NCI-H524 (cell line): ENCODE results near the gene KRTAP3-3.
A peak's percentile ranks its signal among the peaks of the same experiment; 100 is the strongest.

Source experiments
- DNase-seq, 2 experiments: peaks; one replicate each; lab custom pipeline; 2025; lab: John Stamatoyannopoulos, UW

Gene KRTAP3-3

GRCh38 chr17:41004397-41004796 lies 10.4 kb upstream of the KRTAP3-3 start:
- no peak for DNase-seq

GRCh38 chr17:41003926-41004325 lies 10.0 kb upstream of the KRTAP3-3 start:
- no peak for DNase-seq

GRCh38 chr17:41002814-41003213 lies 8.8 kb upstream of the KRTAP3-3 start:
- DNase-seq = no peak

GRCh38 chr17:41001795-41002194 lies 7.8 kb upstream of the KRTAP3-3 start:
- DNase-seq = no peak

GRCh38 chr17:40999563-40999962 lies 5.6 kb upstream of the KRTAP3-3 start, which contains the start of gene KRTAP3-2:
TSS of gene KRTAP3-2 (minus strand) at chr17:40999906. CDS start at chr17:40999853, 53 bp downstream.
- DNase-seq = peak in 1 of 2 experiments; percentile 15

- no peak for DNase-seq
Observed at GRCh38 chr17:40997361-40997760, 3.4 kb upstream of the KRTAP3-3 start.

GRCh38 chr17:40996829-40997228 lies 2.9 kb upstream of the KRTAP3-3 start:
- DNase-seq = no peak

GRCh38 chr17:40995116-40995515 lies 1.2 kb upstream of the KRTAP3-3 start:
- no peak for DNase-seq

- no peak for DNase-seq
Observed at GRCh38 chr17:40993084-40993483, 880 bp downstream of the KRTAP3-3 start.

GRCh38 chr17:40992666-40993065 lies 1.3 kb downstream of the KRTAP3-3 start:
- no peak for DNase-seq

- DNase-seq = no peak
Observed at GRCh38 chr17:40986920-40987319, 7.0 kb downstream of the KRTAP3-3 start.

- no peak for DNase-seq
Observed at GRCh38 chr17:40984226-40984625, 9.7 kb downstream of the KRTAP3-3 start, which contains the start of gene KRT40. TSS of gene KRT40 (minus strand) at chr17:40984326. CDS start at chr17:40984273, 53 bp downstream.

GRCh38 chr17:40981115-40981514 lies 12.8 kb downstream of the KRTAP3-3 start:
- DNase-seq = no peak

GRCh38 chr17:40980596-40980995 lies 13.4 kb downstream of the KRTAP3-3 start:
- no peak for DNase-seq

- DNase-seq = no peak
Observed at GRCh38 chr17:40980117-40980516, 13.8 kb downstream of the KRTAP3-3 start.

- DNase-seq = no peak
Observed at GRCh38 chr17:40978575-40979151, 15.3 kb downstream of the KRTAP3-3 start.

- DNase-seq = no peak
Observed at GRCh38 chr17:40975516-40975915, 18.4 kb downstream of the KRTAP3-3 start.

- DNase-seq = no peak
Observed at GRCh38 chr17:40974366-40974765, 19.6 kb downstream of the KRTAP3-3 start.

- DNase-seq = no peak
Observed at GRCh38 chr17:40967582-40967981, 26.4 kb downstream of the KRTAP3-3 start.

- DNase-seq = no peak
Observed at GRCh38 chr17:40966848-40967247, 27.1 kb downstream of the KRTAP3-3 start, which contains the start of gene KRT39. TSS of gene KRT39 (minus strand) at chr17:40966948. CDS start at chr17:40966856, 92 bp downstream.

- peak in 1 of 2 experiments; percentile 2 for DNase-seq
Observed at GRCh38 chr17:40963838-40964237, 30.1 kb downstream of the KRTAP3-3 start.

- DNase-seq = no peak
Observed at GRCh38 chr17:40962059-40962561, 31.9 kb downstream of the KRTAP3-3 start.

GRCh38 chr17:40961591-40961990 lies 32.4 kb downstream of the KRTAP3-3 start:
- no peak for DNase-seq

GRCh38 chr17:40960144-40960543 lies 33.8 kb downstream of the KRTAP3-3 start:
- DNase-seq = no peak
